NK-92 (cell line): ENCODE measurements around the gene AFF3.

Experiments
- DNase-seq: peaks from one replicate; lab custom pipeline; 2025; ENCODE audit not compliant: unreplicated experiment; lab: John Stamatoyannopoulos, UW

AFF3 gene

GRCh38 chr2:100072503-100072902 lies 69.9 kb downstream of the AFF3 start:
- no peak for DNase-seq

GRCh38 chr2:100071335-100072043 lies 70.9 kb downstream of the AFF3 start:
- no peak for DNase-seq

GRCh38 chr2:100070078-100070477 lies 72.3 kb downstream of the AFF3 start:
- no peak for DNase-seq

GRCh38 chr2:100068395-100068794 lies 74.0 kb downstream of the AFF3 start:
- no peak for DNase-seq

GRCh38 chr2:100067784-100068183 lies 74.6 kb downstream of the AFF3 start:
- no peak for DNase-seq

GRCh38 chr2:100066856-100067255 lies 75.5 kb downstream of the AFF3 start:
- no peak for DNase-seq

GRCh38 chr2:100066246-100066645 lies 76.1 kb downstream of the AFF3 start:
- DNase-seq = no peak

- DNase-seq = no peak
Measured at GRCh38 chr2:100064592-100065428, 77.6 kb downstream of the AFF3 start.

GRCh38 chr2:100064165-100064564 lies 78.2 kb downstream of the AFF3 start:
- DNase-seq = no peak

- DNase-seq = no peak
Measured at GRCh38 chr2:100063459-100063953, 78.9 kb downstream of the AFF3 start.

GRCh38 chr2:100062336-100062735 lies 80.1 kb downstream of the AFF3 start:
- no peak for DNase-seq

GRCh38 chr2:100060875-100061274 lies 81.5 kb downstream of the AFF3 start:
- DNase-seq = no peak

GRCh38 chr2:100059638-100060037 lies 82.8 kb downstream of the AFF3 start:
- no peak for DNase-seq

- DNase-seq = no peak
Measured at GRCh38 chr2:100057901-100058261, 84.5 kb downstream of the AFF3 start.

GRCh38 chr2:100054426-100054825 lies 88.0 kb downstream of the AFF3 start:
- no peak for DNase-seq

GRCh38 chr2:100053087-100053885 lies 89.1 kb downstream of the AFF3 start:
- DNase-seq = no peak

- no peak for DNase-seq
Measured at GRCh38 chr2:100052650-100053049, 89.7 kb downstream of the AFF3 start.

- no peak for DNase-seq
Measured at GRCh38 chr2:100051253-100051652, 91.1 kb downstream of the AFF3 start.

- DNase-seq = no peak
Measured at GRCh38 chr2:100050685-100051084, 91.7 kb downstream of the AFF3 start.

GRCh38 chr2:100046961-100047947 lies 95.1 kb downstream of the AFF3 start:
- no peak for DNase-seq
